Renal pelvis (tissue), 4 donors: Measurements from ENCODE around the gene ZNF530. TPM values are rescaled to one million over a fixed set of nuclear protein-coding genes. Genes with fewer than 3 reads are reported as not detected.

Experiments used
- DNase-seq: peaks from one replicate; pipeline ENCODE4 v3.0.0-alpha.2; 2013
- polyA plus RNA-seq, 3 donors: library from polyadenylated mRNA; unstranded; fragments of 120-200 nt; gene quantifications; one replicate each; pipeline ENCODE4 v1.2.1, GENCODE V29; 2013; ENCODE audit not compliant: insufficient read length in 3 of 3

The ZNF530 gene
- polyA plus RNA-seq, 3 donors, result 4.6 to 7.7 (median 6.7) TPM

- DNase-seq, result no peak
Observed at GRCh38 chr19:57599377-57599760, 316 bp upstream of the ZNF530 start.

DNA sequence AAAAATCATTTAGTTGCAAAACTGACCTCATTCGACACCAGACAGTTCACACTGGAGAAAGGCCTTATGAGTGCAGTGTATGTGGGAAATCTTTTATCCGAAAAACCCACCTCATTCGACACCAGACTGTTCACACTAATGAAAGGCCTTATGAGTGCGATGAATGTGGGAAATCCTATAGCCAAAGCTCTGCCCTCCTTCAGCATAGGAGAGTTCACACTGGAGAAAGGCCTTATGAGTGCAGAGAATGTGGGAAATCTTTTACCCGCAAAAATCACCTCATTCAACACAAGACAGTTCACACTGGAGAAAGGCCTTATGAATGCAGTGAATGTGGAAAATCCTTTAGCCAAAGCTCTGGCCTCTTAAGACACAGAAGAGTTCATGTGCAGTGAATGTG lies 7.2 kb downstream of the ZNF530 start:
- no peak for DNase-seq

DNA sequence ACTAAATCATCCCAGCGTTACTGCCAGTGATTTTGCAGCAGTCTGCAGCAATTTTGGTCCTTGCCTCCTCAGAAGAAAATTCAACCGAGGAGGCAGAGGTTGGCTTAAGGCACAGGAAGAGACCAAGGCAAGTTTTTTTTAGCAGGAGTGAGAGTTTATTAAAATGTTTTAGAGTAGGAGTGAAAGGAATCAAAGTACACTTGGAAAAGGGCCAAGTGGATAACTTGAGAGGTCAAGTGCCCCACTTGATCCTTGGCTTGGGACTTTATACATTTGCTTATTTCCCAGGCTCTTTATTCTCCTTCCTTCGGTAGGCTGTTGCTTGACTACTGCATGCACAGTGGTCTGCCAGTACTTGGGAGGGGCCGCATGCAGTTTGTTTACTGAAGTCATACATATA lies 11.4 kb downstream of the ZNF530 start:
- no peak for DNase-seq

GRCh38 chr19:57613941-57614743 lies 14.5 kb downstream of the ZNF530 start, which contains the start of gene ZNF134:
ZNF134 (plus strand) TSS chr19:57614242; CDS start chr19:57619469, 5,227 bp downstream.
- DNase-seq, result peak; percentile 94

DNA sequence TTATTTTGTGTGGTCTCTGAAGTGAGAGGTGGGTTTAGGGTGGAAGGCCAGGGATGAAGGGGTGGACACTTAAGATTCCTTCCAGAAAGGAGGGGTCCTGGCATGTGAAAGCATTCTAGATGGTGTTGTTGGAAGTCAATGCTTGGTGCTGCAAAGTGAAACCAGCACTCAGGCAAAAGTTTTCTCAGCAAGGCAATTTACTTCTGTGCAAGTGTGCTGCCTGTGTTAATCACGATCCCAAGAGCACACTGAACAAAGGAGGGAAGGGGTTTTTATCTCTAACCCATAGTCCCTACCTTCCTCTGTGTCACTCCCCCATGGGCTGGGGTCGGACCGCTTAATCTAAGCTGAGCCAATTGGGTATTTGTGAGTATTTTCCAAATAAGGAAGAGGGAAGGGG lies 15.7 kb downstream of the ZNF530 start:
- DNase-seq, result no peak

GRCh38 chr19:57620673-57621348 lies 21.1 kb downstream of the ZNF530 start:
- DNase-seq, result no peak

- no peak for DNase-seq
Observed at GRCh38 chr19:57623091-57623490, 23.4 kb downstream of the ZNF530 start.

DNA sequence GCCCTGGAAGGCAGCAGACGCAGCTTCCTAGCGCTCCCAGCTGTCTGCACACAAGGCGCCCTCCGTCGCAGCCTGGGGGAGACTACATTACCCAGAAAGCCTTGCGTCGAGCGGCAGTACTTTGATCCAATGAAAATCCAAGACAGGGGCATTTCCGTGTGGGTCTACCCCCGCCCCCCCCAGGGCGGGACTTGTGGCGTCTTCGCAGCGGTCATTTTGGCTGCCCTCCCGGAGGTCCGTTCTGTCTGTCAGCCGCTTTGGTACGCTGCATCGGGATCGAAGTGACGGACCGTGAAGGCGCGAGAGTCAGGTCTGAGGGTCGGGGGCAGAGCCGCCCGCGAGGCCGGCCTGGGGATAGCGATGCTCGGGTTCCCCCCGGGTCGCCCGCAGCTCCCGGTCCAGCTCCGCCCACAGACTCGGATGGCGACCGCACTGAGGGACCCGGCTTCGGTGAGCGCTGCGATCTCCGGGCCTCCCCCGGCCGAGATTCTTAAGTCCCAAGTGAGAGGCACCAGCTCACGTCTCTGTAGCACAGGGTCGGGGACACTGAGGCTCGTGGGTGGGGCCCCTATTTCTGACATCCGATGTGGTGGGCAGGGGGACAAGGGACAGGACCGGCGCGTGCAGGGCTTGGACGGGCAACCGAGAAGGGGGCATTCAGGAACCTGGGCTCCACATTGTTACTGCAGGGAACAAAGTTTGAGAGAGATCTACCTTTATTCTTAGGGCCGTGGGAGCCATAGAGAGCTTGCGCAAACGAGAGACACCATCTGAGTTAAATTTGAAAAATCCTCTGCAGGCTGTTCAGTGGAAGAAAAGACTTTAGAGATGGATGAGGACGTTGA lies 33.5 kb downstream of the ZNF530 start, which contains the start of gene ZNF211:
Gene ZNF211, plus strand, starts transcription at position 182 of the 845 bp plus-strand sequence. Its CDS starts 179 bp downstream, at position 361.
- DNase-seq, result peak; percentile 97

- DNase-seq, result no peak
Observed at GRCh38 chr19:57633832-57634131, 34.1 kb downstream of the ZNF530 start.

DNA sequence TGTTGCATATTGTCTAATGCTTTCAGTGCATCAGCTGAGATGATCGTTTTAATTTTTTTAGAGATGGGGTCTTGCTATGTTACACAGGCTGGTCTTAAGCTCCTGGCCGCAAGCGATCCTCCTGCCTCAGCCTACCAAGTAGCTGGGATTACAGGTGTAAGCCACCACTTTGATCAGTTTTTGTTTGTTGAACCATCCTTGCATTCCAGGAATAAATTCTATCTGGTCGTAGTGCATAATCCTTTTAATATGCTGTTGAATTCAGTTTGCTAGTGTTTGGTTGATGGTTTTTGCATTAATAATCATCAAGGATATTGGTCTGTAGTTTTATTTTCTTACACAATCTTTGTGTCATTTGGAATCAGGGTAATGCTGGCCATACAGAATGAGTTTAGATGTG lies 37.7 kb downstream of the ZNF530 start:
- DNase-seq, result no peak

DNA sequence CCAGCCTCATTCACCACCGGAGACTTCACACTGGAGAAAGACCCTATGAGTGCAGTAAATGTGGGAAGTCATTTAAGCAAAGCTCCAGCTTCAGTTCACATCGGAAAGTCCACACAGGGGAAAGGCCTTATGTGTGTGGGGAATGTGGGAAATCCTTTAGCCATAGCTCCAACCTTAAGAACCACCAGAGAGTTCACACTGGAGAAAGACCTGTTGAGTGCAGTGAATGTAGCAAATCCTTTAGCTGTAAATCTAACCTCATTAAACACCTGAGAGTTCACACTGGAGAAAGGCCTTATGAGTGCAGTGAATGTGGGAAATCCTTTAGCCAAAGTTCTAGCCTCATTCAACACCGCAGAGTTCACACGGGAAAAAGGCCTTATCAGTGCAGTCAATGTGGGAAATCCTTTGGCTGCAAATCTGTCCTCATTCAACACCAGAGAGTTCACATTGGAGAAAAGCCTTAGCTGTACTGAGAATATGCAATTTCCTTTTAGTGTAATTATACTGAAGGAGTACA lies 42.1 kb downstream of the ZNF530 start:
- DNase-seq, result no peak

- no peak for DNase-seq
Observed at GRCh38 chr19:57642396-57643046, 42.8 kb downstream of the ZNF530 start.

GRCh38 chr19:57643734-57644133 lies 44.0 kb downstream of the ZNF530 start:
- DNase-seq, result no peak

DNA sequence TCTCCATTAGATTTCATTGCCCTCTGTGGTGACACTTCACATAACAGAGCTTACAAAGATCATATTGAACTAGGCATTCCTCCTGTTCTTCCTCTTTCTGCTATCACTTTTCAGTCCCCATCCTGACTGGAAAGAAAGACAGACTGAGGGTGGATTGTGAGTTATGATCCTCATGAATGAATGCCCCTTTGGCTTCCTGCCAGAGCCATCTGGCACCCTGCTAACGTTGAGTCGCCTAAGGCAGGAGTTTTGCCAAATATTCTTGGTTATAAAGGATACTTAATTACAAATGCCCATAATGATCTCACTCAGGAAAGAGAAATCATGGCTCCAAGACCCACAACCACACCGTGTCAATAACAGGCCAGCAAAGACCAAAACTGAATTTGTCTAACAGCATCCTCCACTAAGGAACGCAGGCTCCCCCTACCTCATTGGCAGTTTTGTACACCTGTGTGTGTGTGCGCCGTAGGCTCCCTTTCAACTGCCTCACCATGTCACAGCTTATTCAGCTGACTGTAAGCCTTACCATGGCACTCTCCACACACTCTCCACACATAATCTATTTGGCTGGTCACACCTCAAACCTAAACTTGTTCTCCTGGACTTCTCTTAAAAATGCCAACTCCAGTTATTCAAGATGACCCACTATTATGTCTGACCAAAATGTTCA lies 48.8 kb downstream of the ZNF530 start:
- no peak for DNase-seq

- no peak for DNase-seq
Observed at GRCh38 chr19:57651654-57651996, 51.9 kb downstream of the ZNF530 start.

GRCh38 chr19:57653689-57654088 lies 54.0 kb downstream of the ZNF530 start:
- DNase-seq, result no peak

DNA sequence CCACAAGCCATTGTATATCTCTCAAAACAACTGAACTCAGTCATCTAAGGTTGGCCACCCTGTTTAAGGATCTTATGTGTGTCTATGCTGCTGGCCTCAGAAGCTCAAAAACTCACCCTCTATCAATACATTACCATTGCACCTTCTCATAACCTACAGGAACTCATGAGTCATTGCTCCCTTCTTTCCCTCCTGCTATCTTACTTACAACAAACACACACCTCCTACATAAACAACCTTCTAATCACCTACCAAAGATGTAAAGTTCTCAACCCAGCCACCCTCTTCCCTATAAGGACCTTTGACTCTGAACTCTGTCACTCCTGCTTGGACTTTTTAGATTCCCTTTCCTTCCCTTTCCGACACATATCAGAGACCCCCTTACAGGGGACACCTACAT lies 55.8 kb downstream of the ZNF530 start:
- DNase-seq, result no peak

DNA sequence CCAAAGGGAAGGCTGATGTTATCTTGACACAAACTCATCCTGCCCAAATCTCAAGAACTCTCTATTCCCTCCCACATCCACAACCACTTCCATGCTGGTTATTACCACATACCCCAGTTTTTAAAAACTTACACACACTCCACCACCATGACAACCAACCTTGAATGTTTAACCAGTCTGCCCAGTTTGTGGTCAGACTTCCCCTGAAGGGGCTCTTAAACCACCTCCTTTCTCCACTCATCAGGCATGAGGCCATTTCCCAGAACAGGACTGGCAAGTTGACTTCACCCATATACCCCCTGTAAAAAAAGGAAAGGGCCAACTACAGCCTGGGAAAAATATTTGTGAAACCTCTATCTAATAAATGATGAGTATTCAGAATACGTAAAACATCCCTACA lies 56.7 kb downstream of the ZNF530 start:
- no peak for DNase-seq
